WTC11 (cell line): Measurements from ENCODE around the gene FOXL1. TPM values are rescaled to one million over a fixed set of nuclear protein-coding genes. Genes with fewer than 3 reads are reported as not detected.

Experiments used
- ATAC-seq: fragments of 200-7000 bp; cut with Tn5 transposase; 2 replicates; pipeline ENCODE4 v1.10.0; 2021; ENCODE audit warnings: mild to moderate bottlenecking, moderate library complexity
- CTCF ChIA-PET: fragments of 300-600 bp; sonication (Branson Sonifier 250); formaldehyde crosslinking; loops from one replicate; lab custom pipeline; 2021; ENCODE audit warnings: antibody characterized with exemption; lab: Charles Lee
- POLR2A ChIA-PET: fragments of 350-600 bp; sonication (Branson Sonifier 250); formaldehyde crosslinking; loops from one replicate; lab custom pipeline; 2021; ENCODE audit warnings: antibody characterized with exemption; lab: Charles Lee
- DNase-seq: peaks from one replicate; pipeline ENCODE4 v3.0.0; 2021; ENCODE audit warnings: low spot score
- H3K27ac Mint-ChIP-seq: 2 replicates; pipeline ENCODE4 v1.8.0; 2021; ENCODE audit warnings: mixed read lengths
- H3K27me3 Mint-ChIP-seq: 2 replicates; pipeline ENCODE4 v1.8.0; 2021; ENCODE audit warnings: low read depth, mild to moderate bottlenecking, moderate library complexity, mixed read lengths
- H3K36me3 Mint-ChIP-seq: 2 replicates; pipeline ENCODE4 v1.8.0; 2021; ENCODE audit warnings: mixed read lengths
- H3K4me1 Mint-ChIP-seq: 2 replicates; pipeline ENCODE4 v1.8.0; 2022; ENCODE audit warnings: mixed read lengths
- H3K4me3 Mint-ChIP-seq: 2 replicates; pipeline ENCODE4 v1.8.0; 2021; ENCODE audit warnings: mild to moderate bottlenecking, moderate library complexity, mixed read lengths
- H3K9me3 Mint-ChIP-seq: 2 replicates; pipeline ENCODE4 v1.8.0; 2021; ENCODE audit warnings: mixed read lengths
- AR ChIP-seq: fragments of 250-450 bp; sonication (Bioruptor Pico); IDR thresholded peaks from 2 replicates; pipeline ENCODE4 v1.9.0; 2021; ENCODE audit warnings: mild to moderate bottlenecking
- E2F4 ChIP-seq: sonication (generic); formaldehyde crosslinking; IDR thresholded peaks from 2 replicates; pipeline ENCODE4 v1.8.1; 2022; ENCODE audit warnings: low read depth, mild to moderate bottlenecking, moderate library complexity, missing genetic modification reagents, borderline replicate concordance
- GTF2I ChIP-seq: fragments of 250-450 bp; sonication (Bioruptor Pico); conservative IDR thresholded peaks from 2 replicates; pipeline ENCODE4 v1.4.0; 2021; ENCODE audit warnings: mild to moderate bottlenecking
- HMGXB4 ChIP-seq: sonication (generic); formaldehyde crosslinking; IDR thresholded peaks from 2 replicates; pipeline ENCODE4 v1.8.1; 2023; ENCODE audit warnings: mild to moderate bottlenecking, moderate library complexity, missing genetic modification reagents
- IRF1 ChIP-seq: sonication (generic); formaldehyde crosslinking; IDR thresholded peaks from 2 replicates; pipeline ENCODE4 v1.8.0; 2023; ENCODE audit warnings: missing genetic modification reagents
- KAT7 ChIP-seq: sonication (generic); formaldehyde crosslinking; IDR thresholded peaks from 2 replicates; pipeline ENCODE4 v1.8.1; 2023; ENCODE audit warnings: missing genetic modification reagents, mild to moderate bottlenecking, borderline replicate concordance
- NFYB ChIP-seq: sonication (generic); formaldehyde crosslinking; conservative IDR thresholded peaks from 2 replicates; pipeline ENCODE4 v1.8.0; 2022; ENCODE audit warnings: low read depth, missing genetic modification reagents
- RORB ChIP-seq: fragments of 250-450 bp; sonication (Bioruptor Pico); IDR thresholded peaks from 2 replicates; pipeline ENCODE4 v1.9.0; 2021; ENCODE audit warnings: mild to moderate bottlenecking
- SMAD3 ChIP-seq: sonication (generic); formaldehyde crosslinking; IDR thresholded peaks from 2 replicates; pipeline ENCODE4 v1.8.0; 2022; ENCODE audit warnings: missing genetic modification reagents, mild to moderate bottlenecking, borderline replicate concordance
- ZBTB21 ChIP-seq: sonication (generic); formaldehyde crosslinking; IDR thresholded peaks from 2 replicates; pipeline ENCODE4 v1.8.1; 2023; ENCODE audit warnings: mild to moderate bottlenecking, missing genetic modification reagents, borderline replicate concordance
- ZNF232 ChIP-seq: sonication (generic); formaldehyde crosslinking; IDR thresholded peaks from 2 replicates; pipeline ENCODE4 v1.8.0; 2022; ENCODE audit warnings: mild to moderate bottlenecking, missing genetic modification reagents
- ZNF532 ChIP-seq: fragments of 250-450 bp; sonication (Bioruptor Pico); IDR thresholded peaks from 2 replicates; pipeline ENCODE4 v1.9.0; 2021; ENCODE audit warnings: mild to moderate bottlenecking, borderline replicate concordance
- total RNA-seq: library from RNA; stranded (reverse); gene quantifications from 3 replicates; pipeline ENCODE4 v1.2.3, GENCODE V29; 2021

The FOXL1 gene
- total RNA-seq, 1 experiment from 2014 or later: 0.33 TPM

- TF ChIP-seq ZBTB21 (no peak), KAT7 (no peak), SMAD3 (CRISPR knock-in tag) (no peak), ZNF232 (no peak), HMGXB4 (CRISPR knock-in tag) (no peak), ZNF532 (CRISPR knock-in tag) (no peak), AR (CRISPR knock-in tag) (no peak), RORB (CRISPR knock-in tag) (no peak), GTF2I (CRISPR knock-in tag) (no peak), IRF1 (CRISPR knock-in tag) (no peak)
- Mint-ChIP-seq H3K27ac (no peak overlapping the region), H3K27me3 (peaks cover 3% of the 10 kb centered on the region; the same call in 1 of the 2 replicates), H3K4me1 (peaks cover 4% of the 10 kb centered on the region; the same call in 1 of the 2 replicates), H3K4me3 (no peak overlapping the region), H3K9me3 (peaks cover 4% of the 10 kb centered on the region), H3K36me3 (no peaks in the 10 kb centered on the region)
- ChIA-PET CTCF (no interaction called here), POLR2A (interaction anchor here (0.6 kb wide), 1 partner anchor 68 kb away, joined by 4 read pairs; no protein-coding TSS in a partner anchor)
- no peak for DNase-seq
- ATAC-seq: no peak
Measured at GRCh38 chr16:86597126-86597879, 19.0 kb downstream of the FOXL1 start.

- ChIA-PET POLR2A (no interaction called here), CTCF (no interaction called here)
- Mint-ChIP-seq H3K27ac (no peak overlapping the region), H3K36me3 (no peaks in the 10 kb centered on the region), H3K27me3 (peaks cover 3% of the 10 kb centered on the region; the same call in 1 of the 2 replicates), H3K4me1 (peaks cover 4% of the 10 kb centered on the region; the same call in 1 of the 2 replicates), H3K9me3 (peaks cover 4% of the 10 kb centered on the region), H3K4me3 (no peak overlapping the region)
- DNase-seq (no peak), ATAC-seq (peak; percentile 46; the same call in 1 of the 2 replicates)
- TF ChIP-seq NFYB (CRISPR knock-in tag): peak; percentile 45; the same call in 1 of the 2 replicates
- no peak for TF ChIP-seq E2F4 (CRISPR knock-in tag)
Measured at GRCh38 chr16:86597880-86598606, 19.7 kb downstream of the FOXL1 start.
